ENCODE data around the gene MYO15A.

- TF ChIP-seq CTCF (conservative IDR thresholded peaks at IDR 0.05; ENCODE audit: low read depth, low read length) (0 out of 2 replicates have a peak, but pooled peaks have one; percentile 39), EZH2 (IDR thresholded peaks at IDR 0.05; ENCODE audit: borderline replicate concordance, low read depth, low read length, poor library complexity, severe bottlenecking) (no peak)
Observed at GRCh38 chr17:18166894-18167293, 58.3 kb downstream of the MYO15A start.
